ENCODE results near the gene TRIM5.
"Not testable (repeated sequence)": the region's sequence is repeated elsewhere in the genome, so short reads cannot be mapped to it uniquely, and the experiment has no call there.

The TRIM5 gene

GRCh38 chr11:5703741-5704536, 19.1 kb upstream of the TRIM5 start:
- no peaks in the 10 kb centered on the region for H4K20me1 ChIP-seq
- no peak overlapping the region for H3K27ac ChIP-seq
- H3K4me3 ChIP-seq, result no peak overlapping the region
- H3K36me3 ChIP-seq, result peaks cover 76% of the 10 kb centered on the region
- no peak overlapping the region for H3K4me2 ChIP-seq
- H3K9ac ChIP-seq, result no peak overlapping the region
- H3K27me3 ChIP-seq, result no peaks in the 10 kb centered on the region
- no peak for TF ChIP-seq Cebpa-rat (IDR thresholded peaks at IDR 0.05)
- H3K4me1 ChIP-seq, result no peaks in the 10 kb centered on the region
- no peaks in the 10 kb centered on the region for H3K9me3 ChIP-seq

GRCh38 chr11:5701055-5701577, 16.2 kb upstream of the TRIM5 start:
- peaks cover 12% of the 10 kb centered on the region; the same call in 1 of the 2 replicates for H4K20me1 ChIP-seq
- H3K36me3 ChIP-seq, result peaks cover 78% of the 10 kb centered on the region
- H3K27ac ChIP-seq, result no peak overlapping the region
- H3K4me1 ChIP-seq, result no peaks in the 10 kb centered on the region
- no peak overlapping the region for H3K4me2 ChIP-seq
- no peaks in the 10 kb centered on the region for H3K9me3 ChIP-seq
- TF ChIP-seq Cebpa-rat (IDR thresholded peaks at IDR 0.05), result no peak
- no peak overlapping the region for H3K4me3 ChIP-seq
- no peak overlapping the region for H3K9ac ChIP-seq
- no peaks in the 10 kb centered on the region for H3K27me3 ChIP-seq

GRCh38 chr11:5700421-5701054, 15.7 kb upstream of the TRIM5 start:
- no peak for TF ChIP-seq Cebpa-rat (IDR thresholded peaks at IDR 0.05)
- H3K27me3 ChIP-seq, result no peaks in the 10 kb centered on the region
- no peak overlapping the region for H3K4me2 ChIP-seq
- H3K9me3 ChIP-seq, result no peaks in the 10 kb centered on the region
- H3K36me3 ChIP-seq, result peaks cover 78% of the 10 kb centered on the region
- no peaks in the 10 kb centered on the region for H3K4me1 ChIP-seq
- no peak overlapping the region for H3K27ac ChIP-seq
- H4K20me1 ChIP-seq, result peaks cover 18% of the 10 kb centered on the region; the same call in 1 of the 2 replicates
- no peak overlapping the region for H3K9ac ChIP-seq
- H3K4me3 ChIP-seq, result no peak overlapping the region

- Histone ChIP-seq H3K4me2 (no peak overlapping the region), H3K27me3 (no peaks in the 10 kb centered on the region), H3K9ac (no peak overlapping the region), H4K20me1 (peaks cover 24% of the 10 kb centered on the region; the same call in 1 of the 2 replicates), H3K9me3 (no peaks in the 10 kb centered on the region), H3K4me1 (peaks cover 8% of the 10 kb centered on the region; the same call in 1 of the 2 replicates), H3K4me3 (no peak overlapping the region), H3K36me3 (peaks cover 75% of the 10 kb centered on the region), H3K27ac (no peak overlapping the region)
- TF ChIP-seq Cebpa-rat (IDR thresholded peaks at IDR 0.05), result no peak
These were observed 13.4 kb upstream of the TRIM5 start for GRCh38 chr11:5698281-5698680.

- peaks cover 24% of the 10 kb centered on the region; the same call in 1 of the 2 replicates for H4K20me1 ChIP-seq
- H3K36me3 ChIP-seq, result peaks cover 65% of the 10 kb centered on the region
- no peak overlapping the region for H3K4me3 ChIP-seq
- no peak for TF ChIP-seq Cebpa-rat (IDR thresholded peaks at IDR 0.05)
- H3K27me3 ChIP-seq, result no peaks in the 10 kb centered on the region
- no peak overlapping the region for H3K27ac ChIP-seq
- peaks cover 22% of the 10 kb centered on the region for H3K4me1 ChIP-seq
- H3K9me3 ChIP-seq, result no peaks in the 10 kb centered on the region
- no peak overlapping the region for H3K9ac ChIP-seq
- no peak overlapping the region for H3K4me2 ChIP-seq
These were observed 11.3 kb upstream of the TRIM5 start for GRCh38 chr11:5696210-5696609.

GRCh38 chr11:5695580-5695979, 10.7 kb upstream of the TRIM5 start:
- peaks cover 22% of the 10 kb centered on the region for H3K4me1 ChIP-seq
- no peaks in the 10 kb centered on the region for H3K9me3 ChIP-seq
- no peak overlapping the region for H3K27ac ChIP-seq
- H3K4me2 ChIP-seq, result no peak overlapping the region
- peaks cover 24% of the 10 kb centered on the region; the same call in 1 of the 2 replicates for H4K20me1 ChIP-seq
- peaks cover 62% of the 10 kb centered on the region for H3K36me3 ChIP-seq
- no peak overlapping the region for H3K9ac ChIP-seq
- H3K4me3 ChIP-seq, result no peak overlapping the region
- no peak for TF ChIP-seq Cebpa-rat (IDR thresholded peaks at IDR 0.05)
- H3K27me3 ChIP-seq, result no peaks in the 10 kb centered on the region

- Histone ChIP-seq H3K36me3 (peaks cover 57% of the 10 kb centered on the region), H3K4me3 (no peak overlapping the region), H3K27ac (no peak overlapping the region), H3K27me3 (no peaks in the 10 kb centered on the region), H3K9ac (no peak overlapping the region), H3K9me3 (no peaks in the 10 kb centered on the region), H4K20me1 (peaks cover 24% of the 10 kb centered on the region; the same call in 1 of the 2 replicates), H3K4me1 (peaks cover 22% of the 10 kb centered on the region), H3K4me2 (no peak overlapping the region)
- TF ChIP-seq Cebpa-rat (IDR thresholded peaks at IDR 0.05), result no peak
These were observed 9.8 kb upstream of the TRIM5 start for GRCh38 chr11:5694642-5695041.

- Histone ChIP-seq H3K9ac (peak overlapping the region; percentile 87), H3K4me3 (peak overlapping the region; percentile 73), H4K20me1 (peaks cover 21% of the 10 kb centered on the region; the same call in 1 of the 2 replicates), H3K4me1 (peaks cover 34% of the 10 kb centered on the region), H3K27ac (peak overlapping the region; percentile 88), H3K36me3 (peaks cover 36% of the 10 kb centered on the region), H3K27me3 (no peaks in the 10 kb centered on the region), H3K4me2 (peak overlapping the region; percentile 98), H3K9me3 (no peaks in the 10 kb centered on the region)
- no peak for TF ChIP-seq Cebpa-rat (IDR thresholded peaks at IDR 0.05)
These were observed 7.1 kb upstream of the TRIM5 start for GRCh38 chr11:5691964-5692361.

GRCh38 chr11:5691238-5691963, 6.5 kb upstream of the TRIM5 start:
- not testable (repeated sequence) for H3K9me3 ChIP-seq, H3K27me3 ChIP-seq
- Histone ChIP-seq H3K4me3 (peak overlapping the region; percentile 73), H4K20me1 (peaks cover 15% of the 10 kb centered on the region; the same call in 1 of the 2 replicates), H3K9ac (peak overlapping the region; percentile 87), H3K36me3 (peaks cover 30% of the 10 kb centered on the region), H3K4me2 (peak overlapping the region; percentile 98), H3K4me1 (peaks cover 34% of the 10 kb centered on the region), H3K27ac (peak overlapping the region; percentile 88)

Measured in BLaER1 (cell line).